GM18498 (cell line): ENCODE measurements around the gene SATB2.

Experiments used
- ATAC-seq: cut with Tn5 transposase; IDR thresholded peaks from one replicate; pipeline ENCODE4 v1.9.1; 2021; ENCODE audit warnings: mild to moderate bottlenecking, moderate library complexity; ENCODE audit not compliant: unreplicated experiment

The SATB2 gene

GRCh38 chr2:199409759-199410529 lies 47.8 kb downstream of the SATB2 start:
- ATAC-seq: no peak

DNA sequence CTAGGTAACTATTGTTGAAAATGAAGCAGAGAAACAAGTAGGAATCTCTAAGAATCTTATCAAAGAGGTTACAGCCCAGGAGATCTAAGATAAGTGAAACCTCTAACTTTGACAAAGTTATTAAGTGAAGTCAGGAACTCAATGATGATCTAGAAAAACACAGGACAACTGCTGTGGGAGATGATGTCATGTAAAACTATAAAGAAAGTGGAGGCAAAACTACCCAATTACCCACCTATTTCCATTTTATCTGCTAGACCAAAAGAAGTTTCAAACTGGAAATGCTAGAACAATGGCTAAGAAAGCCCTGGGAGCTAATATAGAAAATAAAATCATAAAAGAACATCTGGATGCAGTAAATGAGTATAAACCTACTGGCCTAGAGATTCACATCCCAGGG lies 50.3 kb downstream of the SATB2 start:
- no peak for ATAC-seq

DNA sequence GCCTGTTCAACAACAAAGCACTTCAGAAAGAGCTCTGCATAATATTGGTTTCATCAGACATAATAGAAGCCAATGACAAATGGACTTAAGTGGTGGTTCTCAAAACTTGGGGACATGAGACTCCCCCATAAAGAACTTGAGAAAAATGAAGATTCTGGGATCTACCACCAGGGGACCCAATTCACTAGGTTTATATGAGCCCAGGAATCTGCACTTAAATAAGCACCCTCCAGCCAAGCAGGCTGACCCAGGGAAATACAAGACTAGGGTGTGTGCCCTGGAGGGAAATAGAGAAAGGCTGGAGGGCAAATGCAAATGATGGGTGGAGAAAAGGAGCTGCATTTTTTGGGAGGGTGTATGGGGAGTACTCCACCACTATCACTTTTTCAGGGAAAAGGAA lies 52.5 kb downstream of the SATB2 start:
- ATAC-seq: no peak

DNA sequence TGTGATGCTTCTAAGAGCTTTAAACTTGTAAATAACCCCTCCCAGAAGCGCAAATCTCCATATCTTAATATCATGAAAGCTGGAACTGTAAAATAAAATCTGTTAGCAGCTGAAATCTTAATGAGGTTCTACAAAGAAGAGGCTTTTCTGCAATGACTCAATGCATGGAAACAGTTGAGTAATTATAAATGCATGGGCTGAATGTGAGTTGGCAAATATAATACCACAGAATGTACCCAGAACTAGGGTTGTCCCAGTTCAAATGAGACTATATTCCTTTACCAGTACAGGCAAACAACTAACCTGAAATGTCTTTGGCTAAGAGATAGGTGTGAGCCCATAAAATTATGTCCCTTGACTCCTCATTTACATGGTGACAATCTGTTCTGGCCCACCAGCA lies 52.9 kb downstream of the SATB2 start:
- ATAC-seq: no peak

DNA sequence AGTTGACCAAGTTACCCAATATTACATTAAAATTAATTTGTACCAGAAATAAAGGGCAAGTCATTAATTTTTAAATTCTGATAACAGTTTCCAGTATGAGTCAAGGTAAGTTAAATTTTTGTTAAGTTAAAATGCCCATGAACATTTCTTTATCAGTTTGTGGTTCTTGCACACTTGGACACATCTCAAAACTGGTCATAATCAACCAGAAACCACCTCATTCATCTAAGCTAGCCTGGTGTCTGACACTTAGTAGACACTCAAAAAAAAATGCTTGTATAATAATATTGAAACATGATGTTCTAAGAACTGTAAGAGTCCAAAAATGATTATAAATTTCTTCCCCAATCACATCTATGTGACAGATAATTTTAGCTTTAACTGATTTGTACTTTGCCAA lies 62.4 kb downstream of the SATB2 start:
- ATAC-seq: no peak

GRCh38 chr2:199392363-199392762 lies 65.4 kb downstream of the SATB2 start:
- ATAC-seq: no peak

GRCh38 chr2:199388728-199389268 lies 68.9 kb downstream of the SATB2 start:
- ATAC-seq: no peak

DNA sequence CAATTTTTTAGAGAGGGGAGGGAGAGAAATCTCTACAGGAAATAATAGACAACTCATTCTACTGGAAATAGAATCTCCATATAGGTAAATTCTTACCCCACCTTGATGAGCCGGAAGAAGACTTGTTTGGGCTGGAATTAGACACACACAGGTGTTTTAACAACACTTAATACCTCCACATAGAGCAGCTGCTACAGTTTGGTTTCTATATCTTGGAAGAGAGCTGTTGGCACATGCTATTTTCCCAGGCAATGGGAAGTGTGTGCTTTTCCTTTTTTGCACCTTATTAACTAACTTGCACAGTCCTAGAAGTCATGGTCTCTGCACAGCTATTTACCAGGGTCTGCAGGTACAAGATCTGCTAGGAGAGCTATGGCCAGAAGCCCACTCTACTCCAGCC lies 73.7 kb downstream of the SATB2 start:
- no peak for ATAC-seq

GRCh38 chr2:199383021-199383420 lies 74.7 kb downstream of the SATB2 start:
- no peak for ATAC-seq

DNA sequence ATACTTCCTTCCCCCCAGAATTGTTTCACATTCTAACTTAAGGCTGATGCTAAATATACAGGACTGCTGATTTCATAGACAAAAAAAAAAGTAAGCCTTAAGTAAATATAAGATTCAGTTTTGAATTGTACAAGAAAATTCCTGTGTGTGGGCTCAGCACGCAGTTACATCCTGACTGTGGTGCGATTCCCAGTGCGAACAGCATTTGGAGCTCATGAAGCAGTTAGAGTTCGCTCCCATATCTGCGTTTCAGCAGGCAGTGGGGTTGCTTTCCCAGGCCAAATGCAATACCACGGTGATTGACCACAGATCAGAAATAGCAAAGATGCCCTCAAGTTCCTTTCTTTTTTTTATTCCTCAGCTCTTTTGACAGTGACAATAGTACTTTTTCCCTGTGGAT lies 75.6 kb downstream of the SATB2 start:
- ATAC-seq: no peak

DNA sequence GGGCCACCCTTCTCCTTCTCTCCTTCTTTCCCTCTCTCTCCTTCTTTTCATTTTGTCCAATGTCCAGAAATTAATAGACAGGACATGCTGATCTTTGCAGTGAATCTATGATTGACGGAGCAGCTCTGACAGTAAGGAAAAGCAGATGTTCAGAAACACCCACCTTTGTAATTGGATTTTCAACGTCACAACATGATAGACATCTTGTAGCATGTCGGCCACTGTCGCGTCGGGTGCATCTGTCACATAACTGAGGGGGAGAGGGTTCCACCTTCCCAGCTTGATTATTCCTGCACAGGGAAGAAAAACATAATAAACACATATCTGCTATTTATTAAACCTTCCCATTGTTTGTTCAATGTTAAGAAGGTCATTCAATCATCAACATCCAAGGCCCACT lies 76.2 kb downstream of the SATB2 start:
- no peak for ATAC-seq

DNA sequence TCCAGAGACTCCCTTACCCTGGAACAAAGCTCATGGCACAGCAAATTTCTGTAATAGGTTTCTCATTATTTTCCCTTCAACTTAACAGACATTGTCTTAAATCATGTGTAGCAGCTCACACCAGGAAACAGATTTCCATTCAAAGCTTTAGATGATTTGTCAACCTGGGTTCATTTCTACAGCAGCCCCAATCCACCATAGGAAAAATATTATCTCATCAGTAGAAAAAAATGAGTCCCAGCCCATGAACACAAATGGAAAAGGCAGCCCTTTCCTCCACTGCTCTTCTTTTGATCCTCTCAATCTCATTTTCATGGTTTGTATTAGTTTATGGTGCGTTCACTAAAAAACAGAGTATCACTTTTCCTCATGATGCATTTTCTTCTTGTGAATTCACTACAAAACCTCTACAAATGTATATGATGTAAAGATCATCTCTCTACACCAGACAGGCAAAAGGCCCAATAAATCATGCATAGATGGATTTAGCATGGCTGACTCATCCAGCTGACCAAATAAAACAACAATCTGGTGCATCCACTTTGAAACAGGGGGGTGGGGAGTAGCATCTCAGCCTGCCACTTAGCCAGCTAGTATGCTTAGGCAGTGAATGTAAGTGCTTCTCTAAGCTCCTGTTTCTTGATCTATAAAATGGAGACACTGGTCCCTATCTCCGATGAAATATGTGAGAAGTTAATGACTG lies 78.6 kb downstream of the SATB2 start:
- no peak for ATAC-seq

- ATAC-seq: no peak
Measured at GRCh38 chr2:199370150-199370780, 87.5 kb downstream of the SATB2 start.

- ATAC-seq: no peak
Measured at GRCh38 chr2:199366406-199366805, 91.3 kb downstream of the SATB2 start.

DNA sequence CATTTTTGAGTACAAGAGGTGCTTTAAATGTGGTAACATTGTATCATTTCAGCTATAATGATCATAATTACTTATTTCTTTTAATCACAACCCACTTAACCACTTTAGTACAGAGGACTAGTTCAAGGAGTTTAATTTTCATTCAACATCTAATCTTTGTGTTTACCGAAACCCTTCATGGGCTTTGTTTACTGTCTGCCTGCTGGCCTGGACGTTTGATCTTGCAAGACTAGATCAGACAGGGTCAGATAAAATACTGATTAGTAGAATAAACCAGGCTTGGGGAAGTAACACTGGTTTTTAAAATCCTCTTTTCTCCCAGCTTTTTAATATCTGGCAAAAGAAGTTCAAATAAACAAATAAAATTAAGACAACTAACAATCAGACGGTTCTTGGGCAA lies 93.6 kb downstream of the SATB2 start:
- no peak for ATAC-seq

DNA sequence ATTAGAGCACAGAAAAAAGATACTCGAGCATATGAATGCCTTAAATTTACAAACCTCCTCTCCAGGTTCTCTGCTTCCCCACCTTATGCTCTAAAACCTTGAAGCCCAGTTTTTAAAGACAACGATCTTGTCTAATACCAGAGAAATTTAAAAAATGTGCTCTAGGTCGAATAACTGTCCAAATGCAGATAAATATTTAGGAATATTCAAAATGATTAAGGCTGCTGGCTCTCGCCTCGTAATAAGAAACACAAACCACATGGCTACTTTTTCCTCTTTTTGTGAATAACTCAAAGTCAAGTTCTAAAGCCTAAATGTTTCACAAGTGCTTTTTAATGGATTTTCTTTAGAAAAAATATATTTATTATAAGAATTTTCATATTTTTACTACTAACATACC lies 101.3 kb downstream of the SATB2 start:
- ATAC-seq: no peak

DNA sequence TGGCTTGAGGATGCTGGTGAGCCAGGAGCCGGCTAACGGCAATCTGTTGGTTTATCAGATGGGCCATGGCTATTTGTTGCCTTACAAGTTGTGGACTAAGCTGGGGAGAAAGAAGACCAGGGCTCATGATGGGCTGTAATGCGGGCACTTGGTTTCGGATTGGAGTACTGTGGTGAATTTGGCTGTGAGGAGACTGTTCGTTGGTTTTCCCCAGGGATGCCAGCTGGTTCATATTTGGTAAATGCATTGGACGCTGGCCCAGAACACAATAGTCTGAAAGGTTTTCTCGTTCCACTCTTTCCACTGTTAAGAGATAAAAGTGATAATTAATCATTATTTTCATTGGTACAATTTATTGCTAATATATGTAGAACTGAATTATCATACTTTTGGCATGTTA lies 108.9 kb downstream of the SATB2 start:
- no peak for ATAC-seq

GRCh38 chr2:199344012-199344411 lies 113.7 kb downstream of the SATB2 start:
- ATAC-seq: no peak

- ATAC-seq: no peak
Measured at GRCh38 chr2:199342334-199342733, 115.4 kb downstream of the SATB2 start.

DNA sequence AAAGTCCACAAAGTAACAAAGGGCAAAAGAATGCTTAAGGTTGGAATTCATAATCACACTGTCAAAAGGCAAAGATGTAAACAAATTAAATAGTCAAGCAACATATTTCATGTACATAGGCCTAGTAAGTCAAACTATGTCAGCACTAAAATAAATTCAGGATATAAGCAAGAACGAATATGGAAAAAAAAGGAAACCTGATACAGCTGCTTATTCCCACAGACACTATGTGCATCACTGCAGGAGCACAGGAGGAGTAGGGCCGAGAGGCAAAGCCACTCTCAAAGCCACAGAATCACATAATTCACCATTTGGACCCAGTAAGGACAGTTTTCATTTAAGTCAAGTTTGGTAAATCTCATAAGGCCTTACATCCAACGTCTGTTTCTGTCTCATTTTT lies 116.6 kb downstream of the SATB2 start:
- no peak for ATAC-seq

GRCh38 chr2:199339891-199340605 lies 117.7 kb downstream of the SATB2 start:
- no peak for ATAC-seq
